KBM-7 (cell line): ENCODE data around the gene NFYC.
A peak's percentile ranks its signal among the peaks of the same experiment; 100 is the strongest.
"Not testable (repeated sequence)": the region's sequence is repeated elsewhere in the genome, so short reads cannot be mapped to it uniquely, and the experiment has no call there.

ENCODE experiments used
- DNase-seq: peaks from one replicate; pipeline ENCODE4 v3.0.0-alpha.2; 2015
- in situ Hi-C: fragments of 300-500 bp; cut with MboI; formaldehyde crosslinking; loops from 2 replicates; pipeline ENCODE4 v1.14.3; 2020; ENCODE audit warnings: low sequenced_read_pairs, low pct_unique_long_range_greater_than_20kb, mixed read lengths

Gene NFYC

GRCh38 chr1:40699787-40700186 is 8.3 kb downstream of the NFYC start:
- in situ Hi-C loops: no loop called here

GRCh38 chr1:40701684-40702083 is 10.2 kb downstream of the NFYC start:
- in situ Hi-C loops: no loop called here
- DNase-seq: no peak

More at GRCh38 chr1:40699787-40700186, 8.3 kb downstream of the NFYC start:
- DNase-seq: no peak

- in situ Hi-C loops, DNase-seq: not testable (repeated sequence)
Measured at GRCh38 chr1:40702810-40703209, 11.3 kb downstream of the NFYC start.

- peak; percentile 43 for DNase-seq
- in situ Hi-C loops: no loop called here
Measured at GRCh38 chr1:40703316-40703715, 11.8 kb downstream of the NFYC start.

GRCh38 chr1:40704817-40705733 is 13.6 kb downstream of the NFYC start:
- in situ Hi-C loops: no loop called here

DNA sequence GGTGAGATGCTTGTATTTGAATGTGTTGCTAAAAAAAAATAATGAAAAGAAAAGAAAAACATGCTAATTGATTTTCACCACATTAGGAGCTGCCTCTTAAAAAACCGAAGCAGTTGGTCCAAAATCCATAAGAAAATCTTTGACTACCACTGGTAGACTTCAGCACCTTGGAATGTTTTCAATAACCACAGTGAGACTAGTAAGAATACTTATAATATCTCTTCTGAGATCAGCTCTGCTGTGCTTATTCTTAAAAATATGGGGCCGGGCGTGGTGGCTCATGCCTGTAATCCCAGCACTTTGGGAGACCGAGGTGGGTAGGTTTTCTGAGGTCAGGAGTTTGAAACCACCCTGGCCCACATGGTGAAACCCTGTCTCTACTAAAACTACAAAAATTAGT is 15.1 kb downstream of the NFYC start:
- DNase-seq: no peak
- in situ Hi-C loops: no loop called here

More at GRCh38 chr1:40704817-40705733, 13.6 kb downstream of the NFYC start:
- no peak for DNase-seq

GRCh38 chr1:40708750-40709099 is 17.2 kb downstream of the NFYC start:
- in situ Hi-C loops: no loop called here
- DNase-seq: no peak

DNA sequence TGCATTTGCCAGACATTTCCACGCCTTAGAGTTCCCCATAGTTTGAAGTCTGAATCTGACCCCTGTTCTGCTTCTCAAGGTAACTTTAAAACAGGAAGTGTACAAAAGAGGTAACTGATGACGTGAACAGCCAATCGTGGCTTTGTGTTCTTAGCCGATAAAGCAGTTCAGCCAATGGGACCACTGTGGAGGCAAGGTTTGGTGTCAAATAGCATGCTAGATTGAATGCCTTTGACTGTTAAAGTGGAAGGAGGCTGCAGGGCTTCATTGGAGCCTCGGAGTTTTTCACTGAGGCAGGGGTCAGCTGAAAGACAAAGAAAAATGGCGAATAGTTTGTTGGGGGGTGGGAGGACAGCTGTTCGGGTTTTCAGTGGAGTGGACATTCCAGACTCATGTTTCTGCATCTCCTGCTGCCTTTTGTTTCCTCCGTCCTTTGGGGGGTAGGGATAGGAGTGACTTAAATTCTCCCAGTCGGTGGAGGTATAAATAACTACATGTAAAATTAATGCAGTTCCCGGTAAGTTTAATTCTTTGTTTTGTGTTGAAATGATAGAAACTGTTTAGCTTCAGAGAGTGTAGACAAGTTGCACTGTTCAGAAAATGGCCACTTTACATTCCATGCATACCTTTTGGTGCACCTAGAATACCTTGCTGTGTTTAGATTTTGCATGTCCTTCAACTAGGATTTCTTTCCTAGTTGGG is 17.7 kb downstream of the NFYC start:
- peak; percentile 96 for DNase-seq
- in situ Hi-C loops: no loop called here

- in situ Hi-C loops: no loop called here
- DNase-seq: no peak
Measured at GRCh38 chr1:40709802-40710278, 18.3 kb downstream of the NFYC start.

DNA sequence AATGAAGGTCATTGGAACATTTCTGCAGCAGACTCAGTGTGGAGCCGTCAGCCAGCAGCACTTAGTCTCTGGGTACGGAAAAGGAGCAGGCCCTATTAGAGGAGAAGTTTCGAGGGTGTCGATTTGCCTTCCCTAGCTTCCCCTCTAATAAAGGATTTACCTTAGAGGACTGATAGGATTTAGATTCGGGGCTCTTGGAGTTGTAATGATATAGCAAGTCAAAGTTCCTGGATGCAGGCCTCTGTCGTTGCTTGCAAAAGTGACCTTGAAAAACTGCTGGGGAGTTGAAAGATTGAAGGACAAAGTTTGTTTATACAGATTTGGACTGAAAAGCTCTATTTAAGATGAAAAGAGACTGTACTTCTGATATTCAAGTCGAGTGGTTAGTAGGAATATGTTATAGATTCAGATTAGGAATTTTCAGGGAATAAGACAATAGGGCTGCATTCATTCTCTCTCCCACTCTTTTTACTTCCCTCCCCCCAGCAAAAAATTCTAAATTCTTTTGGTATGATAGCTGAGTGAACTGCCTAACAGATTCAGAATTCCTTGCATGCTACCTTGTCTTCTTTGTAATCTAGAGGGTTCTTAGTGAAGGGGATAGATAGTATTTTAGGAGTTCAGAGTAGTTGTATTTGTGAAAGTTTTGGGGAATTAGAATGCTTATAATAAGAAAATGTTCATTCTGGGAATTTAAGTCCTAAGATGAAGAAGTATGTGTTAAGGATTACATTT is 19.2 kb downstream of the NFYC start:
- in situ Hi-C loops: no loop called here
- DNase-seq: peak; percentile 24

GRCh38 chr1:40711465-40712404 is 20.2 kb downstream of the NFYC start:
- in situ Hi-C loops: no loop called here
- DNase-seq: peak; percentile 50

- no peak for DNase-seq
- in situ Hi-C loops: no loop called here
Measured at GRCh38 chr1:40712405-40712944, 21.0 kb downstream of the NFYC start.

DNA sequence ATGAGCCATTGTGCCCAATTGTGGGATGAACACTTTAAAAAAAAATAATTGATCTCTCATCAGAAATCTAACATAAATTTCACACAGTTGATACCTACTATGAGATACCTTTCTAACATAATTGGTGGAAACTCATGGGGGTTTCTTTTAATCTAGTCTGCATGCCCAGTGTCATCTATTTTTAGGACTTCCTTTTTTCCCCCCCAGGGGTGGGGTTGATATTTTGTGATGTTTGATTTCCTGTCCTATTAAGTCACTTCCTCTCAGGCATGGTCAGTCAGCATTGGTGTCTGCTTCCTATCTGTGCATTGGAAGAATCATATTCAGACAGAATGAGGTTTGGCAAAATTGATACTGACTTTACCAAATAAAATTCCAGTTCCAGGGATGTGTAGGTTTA is 21.5 kb downstream of the NFYC start:
- in situ Hi-C loops: no loop called here
- DNase-seq: peak; percentile 89

GRCh38 chr1:40715491-40716059 is 24.1 kb downstream of the NFYC start:
- no peak for DNase-seq
- in situ Hi-C loops: no loop called here

- in situ Hi-C loops: no loop called here
- no peak for DNase-seq
Measured at GRCh38 chr1:40717065-40717464, 25.6 kb downstream of the NFYC start.

DNA sequence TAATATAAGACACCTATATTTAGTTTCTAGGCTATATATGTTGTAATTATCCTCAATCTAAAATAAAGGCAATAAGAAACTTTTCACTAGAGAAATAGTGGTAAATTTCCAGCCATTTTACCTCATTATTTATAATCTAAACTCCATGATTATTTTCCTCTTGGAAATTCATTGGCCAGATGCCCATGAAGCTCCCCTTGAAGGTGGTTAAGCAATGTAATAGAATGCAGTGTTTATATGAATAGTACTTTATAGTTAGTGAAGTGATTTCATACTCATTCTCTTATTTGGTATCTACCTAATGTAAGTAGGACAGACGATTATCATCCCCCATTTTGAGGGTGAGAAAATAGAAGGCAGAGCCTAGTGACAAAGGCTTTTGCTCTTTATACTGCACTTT is 26.5 kb downstream of the NFYC start:
- in situ Hi-C loops: no loop called here
- no peak for DNase-seq

- in situ Hi-C loops: no loop called here
- DNase-seq: no peak
Measured at GRCh38 chr1:40720493-40720892, 29.0 kb downstream of the NFYC start.

- DNase-seq: no peak
- in situ Hi-C loops: no loop called here
Measured at GRCh38 chr1:40722622-40723021, 31.1 kb downstream of the NFYC start.
